GM19043 (cell line): ENCODE results near the gene CCNJL.
"Not testable (repeated sequence)": the region's sequence is repeated elsewhere in the genome, so short reads cannot be mapped to it uniquely, and the experiment has no call there.

Experiments
- ATAC-seq: cut with Tn5 transposase; IDR thresholded peaks from one replicate; pipeline ENCODE4 v1.9.1; 2021; ENCODE audit warnings: low read depth; ENCODE audit not compliant: unreplicated experiment

The CCNJL gene

GRCh38 chr5:160334716-160335115 is 22.4 kb upstream of the CCNJL start:
- not testable (repeated sequence) for ATAC-seq

- no peak for ATAC-seq
Observed at GRCh38 chr5:160333721-160334120, 21.4 kb upstream of the CCNJL start.

- no peak for ATAC-seq
Observed at GRCh38 chr5:160330212-160330611, 17.8 kb upstream of the CCNJL start.

GRCh38 chr5:160327818-160328217 is 15.5 kb upstream of the CCNJL start:
- ATAC-seq: no peak

- ATAC-seq: no peak
Observed at GRCh38 chr5:160326981-160327380, 14.6 kb upstream of the CCNJL start.

GRCh38 chr5:160325716-160326115 is 13.4 kb upstream of the CCNJL start:
- ATAC-seq: no peak

GRCh38 chr5:160324886-160325285 is 12.5 kb upstream of the CCNJL start:
- ATAC-seq: no peak

- no peak for ATAC-seq
Observed at GRCh38 chr5:160318409-160318808, 6.0 kb upstream of the CCNJL start.

GRCh38 chr5:160317434-160317833 is 5.1 kb upstream of the CCNJL start:
- no peak for ATAC-seq

- no peak for ATAC-seq
Observed at GRCh38 chr5:160315968-160316367, 3.6 kb upstream of the CCNJL start.

- ATAC-seq: no peak
Observed at GRCh38 chr5:160312960-160313727, 780 bp upstream of the CCNJL start.

- peak; percentile 7 for ATAC-seq
Observed at GRCh38 chr5:160311491-160312133, 752 bp downstream of the CCNJL start.

GRCh38 chr5:160310552-160311295 is 1.6 kb downstream of the CCNJL start:
- no peak for ATAC-seq

GRCh38 chr5:160310140-160310539 is 2.2 kb downstream of the CCNJL start:
- ATAC-seq: no peak

- no peak for ATAC-seq
Observed at GRCh38 chr5:160306696-160307095, 5.7 kb downstream of the CCNJL start.

- ATAC-seq: no peak
Observed at GRCh38 chr5:160305319-160305718, 7.0 kb downstream of the CCNJL start.

GRCh38 chr5:160303690-160304089 is 8.7 kb downstream of the CCNJL start:
- no peak for ATAC-seq

- ATAC-seq: no peak
Observed at GRCh38 chr5:160298189-160298588, 14.2 kb downstream of the CCNJL start.

GRCh38 chr5:160297776-160298175 is 14.6 kb downstream of the CCNJL start:
- no peak for ATAC-seq

- no peak for ATAC-seq
Observed at GRCh38 chr5:160297004-160297403, 15.4 kb downstream of the CCNJL start.

GRCh38 chr5:160296496-160296895 is 15.9 kb downstream of the CCNJL start:
- no peak for ATAC-seq
